Mesodermal cell (in vitro differentiated cells): ENCODE data around the gene ADCYAP1R1.
"Not testable (repeated sequence)": the region's sequence is repeated elsewhere in the genome, so short reads cannot be mapped to it uniquely, and the experiment has no call there.

ENCODE experiments used
- H3K27ac ChIP-seq: 2 replicates; pipeline ENCODE4 v1.7.0; 2013; ENCODE audit warnings: mild to moderate bottlenecking, low read depth, low read length, moderate library complexity; ENCODE audit not compliant: severe bottlenecking
- H3K36me3 ChIP-seq: 2 replicates; pipeline ENCODE4 v1.7.1; 2013; ENCODE audit warnings: mild to moderate bottlenecking, low read length, moderate library complexity; ENCODE audit not compliant: control insufficient read depth, insufficient read depth
- H3K4me1 ChIP-seq: one replicate; pipeline ENCODE4 v1.7.1; 2013; ENCODE audit warnings: mild to moderate bottlenecking, low read length; ENCODE audit not compliant: insufficient read depth, control insufficient read depth, poor library complexity, severe bottlenecking
- H3K4me3 ChIP-seq: 2 replicates; pipeline ENCODE4 v1.7.0; 2013; ENCODE audit warnings: low read length, control low read depth, mild to moderate bottlenecking; ENCODE audit not compliant: insufficient read depth, poor library complexity, severe bottlenecking; ENCODE audit errors: extremely low read depth
- H3K9me3 ChIP-seq: 2 replicates; pipeline ENCODE4 v1.7.1; 2013; ENCODE audit warnings: mild to moderate bottlenecking, low read length, moderate library complexity; ENCODE audit not compliant: control insufficient read depth
- WGBS, 2 experiments: methylation state at CpG; one replicate each; pipeline ENCODE4 v1.1.5; 2013; ENCODE audit warnings: missing lambda C conversion rate in 2 of 2; ENCODE audit not compliant: insufficient coverage in 2 of 2; 5-methylcytosine and 5-hydroxymethylcytosine counted together

The ADCYAP1R1 gene

GRCh38 chr7:31146030-31146429 is 93.9 kb downstream of the ADCYAP1R1 start:
- WGBS, 2 experiments: 100% methylated on average over 1 of the region's 1 CpG

GRCh38 chr7:31146538-31146937 is 94.4 kb downstream of the ADCYAP1R1 start:
- no peaks in the 10 kb centered on the region for H3K36me3 ChIP-seq
- H3K9me3 ChIP-seq: no peaks in the 10 kb centered on the region
- no peak overlapping the region for H3K4me3 ChIP-seq
- no peak overlapping the region for H3K27ac ChIP-seq
- no peaks in the 10 kb centered on the region for H3K4me1 ChIP-seq
- 81 to 83% methylated on average over 2 of the region's 4 CpGs for WGBS, 2 experiments

More at GRCh38 chr7:31146030-31146429, 93.9 kb downstream of the ADCYAP1R1 start:
- H3K4me3 ChIP-seq: no peak overlapping the region
- no peak overlapping the region for H3K27ac ChIP-seq
- no peaks in the 10 kb centered on the region for H3K4me1 ChIP-seq
- H3K36me3 ChIP-seq: no peaks in the 10 kb centered on the region
- no peaks in the 10 kb centered on the region for H3K9me3 ChIP-seq

GRCh38 chr7:31151849-31152248 is 99.7 kb downstream of the ADCYAP1R1 start:
- H3K9me3 ChIP-seq: peaks cover 8% of the 10 kb centered on the region
- H3K36me3 ChIP-seq: no peaks in the 10 kb centered on the region
- WGBS, 2 experiments: 78 to 88% methylated on average over 1 to 2 of the region's 2 CpGs
- H3K4me1 ChIP-seq: no peaks in the 10 kb centered on the region
- no peak overlapping the region for H3K4me3 ChIP-seq
- H3K27ac ChIP-seq: no peak overlapping the region

GRCh38 chr7:31153318-31153717 is 101.2 kb downstream of the ADCYAP1R1 start:
- 84 to 85% methylated on average over 2 to 9 of the region's 20 CpGs for WGBS, 2 experiments
- H3K36me3 ChIP-seq, H3K4me1 ChIP-seq, H3K9me3 ChIP-seq, H3K4me3 ChIP-seq, H3K27ac ChIP-seq: not testable (repeated sequence)

GRCh38 chr7:31160941-31161340 is 108.8 kb downstream of the ADCYAP1R1 start:
- no peak overlapping the region for H3K27ac ChIP-seq
- H3K4me3 ChIP-seq: no peak overlapping the region
- H3K36me3 ChIP-seq: no peaks in the 10 kb centered on the region
- H3K4me1 ChIP-seq: no peaks in the 10 kb centered on the region
- H3K9me3 ChIP-seq: no peaks in the 10 kb centered on the region
- 82 to 100% methylated on average over 1 to 5 of the region's 5 CpGs for WGBS, 2 experiments
